K562 (cell line): Measurements from ENCODE around the gene LRRC49. TPM values are rescaled to one million over a fixed set of nuclear protein-coding genes. Genes with fewer than 3 reads are reported as not detected.

Source experiments
- ATAC-seq: fragments of 200-7000 bp; cut with Tn5 transposase; 3 replicates; pipeline ENCODE4 v1.9.1; 2020; ENCODE audit warnings: moderate library complexity
- BruUV-seq: library from RNA; stranded (reverse); fragments of 400-500 nt; replicated peaks from 2 replicates; lab custom pipeline; 2021; lab: Mats Ljungman, UMichigan
- CTCF ChIA-PET: fragments of 300-600 bp; formaldehyde crosslinking; extraction: SDS; loops from one replicate; lab custom pipeline; 2021; ENCODE audit warnings: low intra/inter-chr PET ratio; lab: Yijun Ruan, JAX
- POLR2A ChIA-PET: fragments of 300-600, 350-650 bp; sonication (Branson Sonifier 250); formaldehyde crosslinking; extraction: SDS; loops from one replicate; lab custom pipeline; 2021; ENCODE audit warnings: antibody characterized with exemption, inconsistent platforms; lab: Yijun Ruan, JAX
- DNase-seq, 4 experiments: peaks; one replicate each; pipeline versions ENCODE4 v3.0.0 to v3.0.0-alpha.2; 2011 to 2018; ENCODE audit warnings: low spot score in 3 of 4, mixed read lengths in 3 of 4; ENCODE audit errors: extremely low read depth in 1 of 4
- FAIRE-seq: peaks from 2 replicates; lab custom pipeline; 2011; peaks lifted over from hg19 to GRCh38; lab: Jason Lieb, UNC
- H2AFZ ChIP-seq: 2 replicates; pipeline ENCODE4 v1.6.0; 2011; ENCODE audit warnings: low read depth, low read length, control low read depth, inconsistent platforms
- H3K27ac ChIP-seq: fragments of 200-600 bp; 3 replicates; pipeline ENCODE4 v1.8.0; 2011; ENCODE audit warnings: low read depth, mild to moderate bottlenecking, control low read depth, inconsistent platforms, low read length, moderate library complexity, mixed read lengths; ENCODE audit errors: extremely low read depth
- H3K27me3 ChIP-seq, 2 experiments: fragments of 300-600 bp in 1 of 2; 2 replicates in 1 of 2; 3 replicates in 1 of 2; pipeline versions ENCODE4 v1.6.0 to v1.8.0; 2011; ENCODE audit warnings: inconsistent platforms in 2 of 2, low read length in 2 of 2, mild to moderate bottlenecking in 1 of 2, mixed read lengths in 1 of 2, moderate library complexity in 1 of 2; ENCODE audit not compliant: control insufficient read depth in 2 of 2, insufficient read depth in 2 of 2
- H3K36me3 ChIP-seq: fragments of 300-600 bp; 3 replicates; pipeline ENCODE4 v1.8.0; 2011; ENCODE audit warnings: mild to moderate bottlenecking, low read length, inconsistent platforms; ENCODE audit not compliant: control insufficient read depth, insufficient read depth
- H3K4me1 ChIP-seq, 2 experiments: fragments of 200-600 bp in 1 of 2; replicated peaks in 1 of 2; 2 replicates in 1 of 2; 3 replicates in 1 of 2; pipeline versions ENCODE4 v1.5.1 to v1.8.0; 2011; ENCODE audit warnings: inconsistent platforms in 2 of 2, low read length in 2 of 2, mild to moderate bottlenecking in 1 of 2, mixed read lengths in 1 of 2, moderate library complexity in 1 of 2; ENCODE audit not compliant: control insufficient read depth in 2 of 2, insufficient read depth in 2 of 2
- H3K4me2 ChIP-seq: 2 replicates; pipeline ENCODE4 v1.6.1; 2011; ENCODE audit warnings: low read length, control low read depth, inconsistent platforms, mixed read lengths; ENCODE audit not compliant: insufficient read depth
- H3K4me3 ChIP-seq: fragments of 200-600 bp; sonication (generic), shearing (Covaris generic); 2 replicates; pipeline ENCODE4 v1.5.1; 2016; ENCODE audit warnings: control low read depth, inconsistent platforms
- H3K79me2 ChIP-seq: fragments of 200-600 bp; 3 replicates; pipeline ENCODE4 v1.8.0; 2011; ENCODE audit warnings: low read length, inconsistent platforms; ENCODE audit not compliant: control insufficient read depth, insufficient read depth
- H3K9ac ChIP-seq, 2 experiments: 2 replicates each; pipeline versions ENCODE4 v1.6.0 to v1.6.1; 2011; ENCODE audit warnings: low read depth in 2 of 2, low read length in 2 of 2, control low read depth in 1 of 2, inconsistent platforms in 1 of 2, mild to moderate bottlenecking in 1 of 2, mixed read lengths in 1 of 2; ENCODE audit not compliant: insufficient read depth in 1 of 2
- H3K9me1 ChIP-seq: one replicate; pipeline ENCODE4 v1.6.0; 2011; ENCODE audit warnings: inconsistent platforms, mild to moderate bottlenecking, low read length, moderate library complexity; ENCODE audit not compliant: control insufficient read depth, insufficient read depth
- H3K9me3 ChIP-seq: replicated peaks from 2 replicates; pipeline ENCODE4 v1.5.1; 2011; ENCODE audit warnings: low read depth, low read length, inconsistent platforms; ENCODE audit not compliant: control insufficient read depth, insufficient read depth
- H4K20me1 ChIP-seq: replicated peaks from 2 replicates; pipeline ENCODE4 v1.6.1; 2011; ENCODE audit warnings: low read length, inconsistent platforms, mixed read lengths; ENCODE audit not compliant: control insufficient read depth, insufficient read depth
- CBX1 ChIP-seq: sonication (generic); IDR thresholded peaks from 2 replicates; pipeline ENCODE4 v1.6.1; 2016; ENCODE audit warnings: antibody characterized with exemption, low read depth, mild to moderate bottlenecking
- FOS ChIP-seq: IDR thresholded peaks from 3 replicates; pipeline ENCODE4 v1.6.1; 2011; ENCODE audit not compliant: insufficient read length; ENCODE audit errors: extremely low read depth
- FOXM1 ChIP-seq, 2 experiments: fragments of 450-650 bp in 1 of 2; sonication (generic) in 1 of 2; formaldehyde crosslinking in 1 of 2; IDR thresholded peaks; 2 replicates each; pipeline versions ENCODE4 v1.6.1 to v1.9.0; 2017 to 2022; ENCODE audit warnings: low read depth in 2 of 2, mild to moderate bottlenecking in 2 of 2, missing genetic modification reagents in 1 of 2, moderate library complexity in 1 of 2
- KLF1 ChIP-seq: fragments of 450-650 bp; IDR thresholded peaks from 2 replicates; pipeline ENCODE4 v1.6.1; 2016; ENCODE audit warnings: missing genetic modification characterization, missing compliant biosample characterization
- NFE2L1 ChIP-seq: fragments of 450-650 bp; IDR thresholded peaks from 2 replicates; pipeline ENCODE4 v1.6.1; 2016; ENCODE audit warnings: missing genetic modification characterization, low read depth, mild to moderate bottlenecking, missing compliant biosample characterization, moderate library complexity, borderline replicate concordance
- POLR2B ChIP-seq: fragments of 450-650 bp; IDR thresholded peaks from 2 replicates; pipeline ENCODE4 v1.6.1; 2018; ENCODE audit warnings: low read depth; ENCODE audit not compliant: partially characterized antibody
- U2AF2 ChIP-seq: fragments of 200-400 bp; formaldehyde crosslinking; optimal IDR thresholded peaks from 2 replicates; pipeline ENCODE3; 2017; ENCODE audit warnings: low read depth, mild to moderate bottlenecking, low read length
- ZNF121 ChIP-seq: sonication (generic); formaldehyde crosslinking; conservative IDR thresholded peaks from 2 replicates; pipeline ENCODE4 v1.8.0; 2022; ENCODE audit warnings: missing genetic modification reagents
- WGBS: fragments of 100-300 bp; shearing (Covaris generic); methylation state at CpG from one replicate; pipeline ENCODE4 v1.1.6; 2016; ENCODE audit warnings: low coverage, mixed read lengths; ENCODE audit not compliant: insufficient coverage; ENCODE audit errors: missing lambda C conversion rate; 5-methylcytosine and 5-hydroxymethylcytosine counted together
- in situ Hi-C: fragments of 300-500 bp; cut with MboI; formaldehyde crosslinking; loops from 4 replicates; pipeline ENCODE4 v1.15.0; 2018; ENCODE audit warnings: inconsistent platforms, mixed read lengths
- intact Hi-C: fragments of 100-400 bp; cut with micrococcal nuclease; formaldehyde crosslinking; loops from 2 replicates; pipeline ENCODE4 v1.14.2; 2022
- polyA plus RNA-seq, 8 experiments: library from polyadenylated mRNA; depleted of rRNA in 4 of 8; stranded (reverse) in 5 of 8; unstranded in 3 of 8; fragments of >200 nt; fragmentation: Nextera tagmentation in 2 of 8; fragmentation: Illumina TruSeq in 1 of 8; extraction: Ambion mirVana in 2 of 8; extraction: Trizol in 1 of 8; gene quantifications; 2 replicates each; pipeline versions ENCODE4 v1.2.1 to v1.2.3, GENCODE V29; 2011 to 2014; ENCODE audit warnings: inconsistent platforms in 1 of 8, missing spikeins in 1 of 8
- total RNA-seq, 7 experiments: library from RNA; depleted of rRNA in 6 of 7; stranded (reverse); fragments of >200 nt in 6 of 7; fragmentation: Illumina TruSeq in 2 of 7; extraction: Trizol in 2 of 7; gene quantifications; 2 replicates each; pipeline versions ENCODE4 v1.2.1 to v1.2.3, GENCODE V29; 2011 to 2021; ENCODE audit warnings: low replicate concordance in 1 of 7
- TF ChIP-seq, protein P1 (sequence below): sonication (generic); IDR thresholded peaks from 2 replicates; pipeline ENCODE4 v1.6.1; 2016
- TF ChIP-seq, protein P2 (sequence below): fragments of 250-450 bp; sonication (Bioruptor Pico); IDR thresholded peaks from 2 replicates; pipeline ENCODE4 v1.8.0; 2021; ENCODE audit warnings: mild to moderate bottlenecking, moderate library complexity

LRRC49 gene
- total and polyA plus RNA-seq, 9 of the 15 experiments (the other 6 are each of a cell fraction or from before 2014, with no cell fraction given): 0.32 TPM; not detected in 8

DNA sequence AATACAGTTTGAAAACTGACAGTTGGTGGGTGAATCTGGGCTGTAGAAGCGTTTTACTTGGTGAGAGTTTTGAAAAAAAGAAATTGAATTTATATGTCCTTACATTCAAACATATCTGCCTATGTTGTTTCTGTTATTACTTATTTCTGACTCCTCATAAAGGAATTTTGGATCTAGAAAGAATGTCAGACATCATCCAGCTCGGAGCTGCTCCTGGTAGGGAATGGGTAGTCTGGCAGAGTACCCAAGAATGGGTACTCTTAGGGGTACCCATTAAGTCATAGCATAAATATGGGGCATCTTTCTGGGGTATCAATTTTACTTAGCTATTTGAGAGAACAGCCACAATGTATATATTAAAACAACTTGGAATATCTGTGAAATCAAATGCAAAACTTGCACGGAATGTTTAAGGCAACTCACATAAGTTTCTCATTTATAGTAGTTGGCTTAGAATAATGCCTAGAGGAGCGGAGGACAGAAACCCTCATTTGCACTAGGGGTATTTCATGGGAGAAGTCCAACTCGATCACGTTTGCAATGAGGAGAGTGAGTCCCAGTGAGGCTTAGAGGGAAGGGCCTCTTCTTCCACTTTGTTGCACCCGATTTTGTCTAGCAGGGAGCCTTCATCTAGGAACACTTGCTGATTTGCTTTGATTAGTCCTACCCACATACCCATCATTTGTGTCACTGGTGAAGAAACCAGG lies 36.3 kb upstream of the LRRC49 start:
- H3K9me3 ChIP-seq: no peaks in the 10 kb centered on the region
- no peak overlapping the region for H3K4me2 ChIP-seq
- no peaks in the 10 kb centered on the region; a peak in 1 of 5 replicates for H3K4me1 ChIP-seq
- H3K9me1 ChIP-seq: no peaks in the 10 kb centered on the region
- CTCF ChIA-PET: no interaction called here
- H3K9ac ChIP-seq: no peak overlapping the region
- no TSS peak for BruUV-seq
- TF ChIP-seq FOS: no peak
- TF ChIP-seq, protein P1, sequence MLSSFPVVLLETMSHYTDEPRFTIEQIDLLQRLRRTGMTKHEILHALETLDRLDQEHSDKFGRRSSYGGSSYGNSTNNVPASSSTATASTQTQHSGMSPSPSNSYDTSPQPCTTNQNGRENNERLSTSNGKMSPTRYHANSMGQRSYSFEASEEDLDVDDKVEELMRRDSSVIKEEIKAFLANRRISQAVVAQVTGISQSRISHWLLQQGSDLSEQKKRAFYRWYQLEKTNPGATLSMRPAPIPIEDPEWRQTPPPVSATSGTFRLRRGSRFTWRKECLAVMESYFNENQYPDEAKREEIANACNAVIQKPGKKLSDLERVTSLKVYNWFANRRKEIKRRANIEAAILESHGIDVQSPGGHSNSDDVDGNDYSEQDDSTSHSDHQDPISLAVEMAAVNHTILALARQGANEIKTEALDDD: no peak
- TF ChIP-seq, protein P2, sequence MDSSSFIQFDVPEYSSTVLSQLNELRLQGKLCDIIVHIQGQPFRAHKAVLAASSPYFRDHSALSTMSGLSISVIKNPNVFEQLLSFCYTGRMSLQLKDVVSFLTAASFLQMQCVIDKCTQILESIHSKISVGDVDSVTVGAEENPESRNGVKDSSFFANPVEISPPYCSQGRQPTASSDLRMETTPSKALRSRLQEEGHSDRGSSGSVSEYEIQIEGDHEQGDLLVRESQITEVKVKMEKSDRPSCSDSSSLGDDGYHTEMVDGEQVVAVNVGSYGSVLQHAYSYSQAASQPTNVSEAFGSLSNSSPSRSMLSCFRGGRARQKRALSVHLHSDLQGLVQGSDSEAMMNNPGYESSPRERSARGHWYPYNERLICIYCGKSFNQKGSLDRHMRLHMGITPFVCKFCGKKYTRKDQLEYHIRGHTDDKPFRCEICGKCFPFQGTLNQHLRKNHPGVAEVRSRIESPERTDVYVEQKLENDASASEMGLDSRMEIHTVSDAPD (CRISPR knock-in tag): no peak
- no peak for TF ChIP-seq KLF1 (tag)
- TF ChIP-seq FOXM1 (IDR thresholded peaks at IDR 0.05; ENCODE audit: low read depth): no peak
- TF ChIP-seq FOXM1 (CRISPR knock-in tag; IDR thresholded peaks at IDR 0.05; ENCODE audit: low read depth): no peak
- no peak for TF ChIP-seq POLR2B
- TF ChIP-seq U2AF2: no peak
- TF ChIP-seq CBX1: no peak
- TF ChIP-seq ZNF121 (CRISPR knock-in tag): no peak
- TF ChIP-seq NFE2L1: no peak
- no peaks in the 10 kb centered on the region for H4K20me1 ChIP-seq
- FAIRE-seq: no peak
- WGBS: 2% methylated on average over 7 of the region's 7 CpGs
- no peak overlapping the region for H3K4me3 ChIP-seq
- DNase-seq: no peak
- H3K79me2 ChIP-seq: no peaks in the 10 kb centered on the region
- no peak overlapping the region for H2AFZ ChIP-seq
- in situ Hi-C loops: no loop called here
- intact Hi-C loops: no loop called here
- no peak overlapping the region for H3K27ac ChIP-seq
- no peaks in the 10 kb centered on the region for H3K36me3 ChIP-seq
- H3K27me3 ChIP-seq: peaks cover 2 to 8% of the 10 kb centered on the region in 2 experiments; a peak in 3 of 5 replicates
- POLR2A ChIA-PET: no interaction called here
- ATAC-seq: no peak
